Head of caudate nucleus (tissue), 42 donors: ENCODE results near the gene SLC38A4.

Experiments
- DNase-seq, 42 donors: peaks; one replicate each; pipeline versions ENCODE4 v3.0.0 to v3.0.0-alpha.2; 2020 to 2021; ENCODE audit warnings: mixed read lengths in 7 of 42
- intact Hi-C: fragments of 100-400 bp; cut with DNase I; formaldehyde crosslinking; loops from one replicate; pipeline ENCODE4 v1.15.0; 2022

Gene SLC38A4

GRCh38 chr12:46723629-46724419 is 102.0 kb downstream of the SLC38A4 start:
- intact Hi-C loops, result no loop called here
- DNase-seq, result no peak

DNA sequence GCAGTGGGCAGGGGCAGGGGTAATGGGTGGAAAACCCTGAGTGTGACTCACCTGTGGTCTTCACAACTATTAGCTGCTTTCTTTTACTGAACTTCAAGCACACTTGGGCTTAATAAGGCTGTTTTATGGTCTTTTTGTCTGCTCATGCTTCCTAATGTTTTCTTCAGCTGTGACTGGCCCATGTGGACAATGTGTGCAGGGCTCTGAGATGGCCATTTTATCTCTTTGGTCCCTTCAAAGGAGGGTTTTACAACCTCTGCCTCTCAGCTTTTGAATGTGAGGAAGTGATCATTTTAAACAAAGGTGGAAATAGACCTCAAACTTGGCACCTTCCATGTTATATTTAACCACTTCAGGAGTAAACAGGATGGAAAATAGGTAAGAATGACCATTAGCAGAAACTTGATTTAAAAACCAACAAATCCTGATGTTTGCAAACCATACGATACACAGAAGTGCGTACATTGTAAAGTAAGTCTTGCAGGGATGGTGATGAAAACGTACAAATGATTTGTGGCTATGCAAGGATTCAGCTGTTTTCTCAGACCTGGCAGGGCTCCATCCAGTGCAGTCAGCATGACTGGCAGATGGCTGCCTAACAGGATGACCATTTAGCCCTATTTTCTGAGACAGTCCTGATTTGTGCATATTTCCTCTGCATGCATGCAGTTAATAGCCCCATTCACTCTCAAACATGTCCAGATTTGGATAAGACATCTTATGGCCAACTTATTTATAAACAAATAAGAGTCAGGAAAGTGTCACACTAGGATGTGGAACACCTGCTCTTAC is 103.2 kb downstream of the SLC38A4 start:
- peak in 1 of 42 donors; percentile 25 for DNase-seq
- intact Hi-C loops, result no loop called here

DNA sequence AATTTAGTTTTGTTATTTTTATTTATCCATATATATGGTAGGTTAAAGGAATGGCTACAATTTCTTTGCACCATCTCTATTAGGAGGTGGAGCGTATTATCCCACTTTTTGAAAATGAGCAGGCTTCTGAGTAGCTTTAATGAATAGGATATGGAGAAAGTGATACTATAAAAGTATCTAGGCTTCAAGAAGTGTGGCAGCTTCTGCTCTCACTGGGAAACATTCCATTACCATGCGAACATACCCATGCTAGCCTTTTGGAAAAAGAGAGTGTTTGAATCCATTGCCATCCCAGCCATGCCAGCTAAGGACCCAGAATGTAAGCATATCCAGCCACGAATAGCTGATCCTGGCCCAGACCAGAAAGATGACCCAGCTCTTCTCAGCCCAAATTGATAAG is 107.3 kb downstream of the SLC38A4 start:
- intact Hi-C loops, result no loop called here
- DNase-seq, result no peak

DNA sequence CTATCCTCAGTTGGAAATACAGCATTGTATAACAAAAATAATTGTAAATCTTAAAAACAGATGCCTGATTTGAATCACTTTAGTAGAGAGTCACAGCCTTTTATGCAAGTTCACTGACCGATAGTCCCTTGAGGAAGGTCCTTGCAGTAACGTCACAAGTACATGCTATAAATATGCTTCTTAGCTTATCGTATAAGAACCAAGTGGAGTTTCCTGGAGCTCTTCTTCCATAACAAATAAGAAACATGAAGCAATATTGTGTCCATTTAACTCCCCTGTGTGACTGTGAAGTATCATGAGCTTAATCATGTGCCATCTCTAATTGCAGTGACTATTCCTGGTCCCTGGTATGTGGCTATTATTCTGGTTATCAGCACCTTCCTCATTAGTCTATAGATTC is 107.9 kb downstream of the SLC38A4 start:
- intact Hi-C loops, result no loop called here
- DNase-seq, result no peak

GRCh38 chr12:46717159-46717558 is 108.6 kb downstream of the SLC38A4 start:
- intact Hi-C loops, result no loop called here
- DNase-seq, result no peak
